ENCODE results near the gene CDH8. TPM values are rescaled to one million over a fixed set of nuclear protein-coding genes. Genes with fewer than 3 reads are reported as not detected.

Gene CDH8
- total RNA-seq, 1 experiment from 2014 or later, result 5.7 TPM

GRCh38 chr16:62022688-62023087 is 13.6 kb downstream of the CDH8 start:
- DNase-seq (no peak), ATAC-seq (no peak)
- TF ChIP-seq EZH2 (IDR thresholded peaks at IDR 0.05; ENCODE audit: low read length, unreplicated experiment) (no peak), EZH2phosphoT487 (IDR thresholded peaks at IDR 0.05; ENCODE audit: borderline replicate concordance, low read length) (no peak)
- TF ChIP-seq, protein P1, sequence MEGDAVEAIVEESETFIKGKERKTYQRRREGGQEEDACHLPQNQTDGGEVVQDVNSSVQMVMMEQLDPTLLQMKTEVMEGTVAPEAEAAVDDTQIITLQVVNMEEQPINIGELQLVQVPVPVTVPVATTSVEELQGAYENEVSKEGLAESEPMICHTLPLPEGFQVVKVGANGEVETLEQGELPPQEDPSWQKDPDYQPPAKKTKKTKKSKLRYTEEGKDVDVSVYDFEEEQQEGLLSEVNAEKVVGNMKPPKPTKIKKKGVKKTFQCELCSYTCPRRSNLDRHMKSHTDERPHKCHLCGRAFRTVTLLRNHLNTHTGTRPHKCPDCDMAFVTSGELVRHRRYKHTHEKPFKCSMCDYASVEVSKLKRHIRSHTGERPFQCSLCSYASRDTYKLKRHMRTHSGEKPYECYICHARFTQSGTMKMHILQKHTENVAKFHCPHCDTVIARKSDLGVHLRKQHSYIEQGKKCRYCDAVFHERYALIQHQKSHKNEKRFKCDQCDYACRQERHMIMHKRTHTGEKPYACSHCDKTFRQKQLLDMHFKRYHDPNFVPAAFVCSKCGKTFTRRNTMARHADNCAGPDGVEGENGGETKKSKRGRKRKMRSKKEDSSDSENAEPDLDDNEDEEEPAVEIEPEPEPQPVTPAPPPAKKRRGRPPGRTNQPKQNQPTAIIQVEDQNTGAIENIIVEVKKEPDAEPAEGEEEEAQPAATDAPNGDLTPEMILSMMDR (conservative IDR thresholded peaks at IDR 0.05; ENCODE audit: low read depth, low read length), result no peak
- H3K9me3 ChIP-seq (ENCODE audit: low read length), result no peaks in the 10 kb centered on the region
- H3K79me2 ChIP-seq (ENCODE audit: low read length), result no peaks in the 10 kb centered on the region
- CTCF ChIA-PET, result no interaction called here
- H3K4me2 ChIP-seq (ENCODE audit: low read length), result no peak overlapping the region
- H3K4me1 ChIP-seq (ENCODE audit: insufficient read depth, low read length), result no peaks in the 10 kb centered on the region
- POLR2A ChIA-PET (ENCODE audit: unreplicated experiment), result no interaction called here
- intact Hi-C loops (cut with micrococcal nuclease), result no loop called here
- H3K27me3 ChIP-seq (ENCODE audit: low read length), result peaks cover 77% of the 10 kb centered on the region
- H3F3A ChIP-seq (ENCODE audit: low read length, unreplicated experiment), result no peaks in the 10 kb centered on the region
- H3K36me3 ChIP-seq (ENCODE audit: low read depth, low read length), result no peaks in the 10 kb centered on the region
- no peak overlapping the region for H2AFZ ChIP-seq (ENCODE audit: low read length)
- H4K20me1 ChIP-seq (ENCODE audit: low read length), result no peaks in the 10 kb centered on the region
- no peaks in the 10 kb centered on the region for H3K9me2 ChIP-seq (replicated peaks; ENCODE audit: low read length)
- no peak overlapping the region for H3K4me3 ChIP-seq (ENCODE audit: low read length)
- no TSS peak for BruUV-seq (replicated peaks)
- no peak overlapping the region for H3K9ac ChIP-seq (ENCODE audit: low read length)
- H3K27ac ChIP-seq (ENCODE audit: low read length), result no peak overlapping the region

- no peaks in the 10 kb centered on the region for H3K4me1 ChIP-seq (ENCODE audit: insufficient read depth, low read length)
- no peak overlapping the region for H2AFZ ChIP-seq (ENCODE audit: low read length)
- no peak overlapping the region for H3K4me2 ChIP-seq (ENCODE audit: low read length)
- no peaks in the 10 kb centered on the region for H3K36me3 ChIP-seq (ENCODE audit: low read depth, low read length)
- H3K4me3 ChIP-seq (ENCODE audit: low read length), result no peak overlapping the region
- no peak overlapping the region for H3K27ac ChIP-seq (ENCODE audit: low read length)
- H4K20me1 ChIP-seq (ENCODE audit: low read length), result no peaks in the 10 kb centered on the region
- no peaks in the 10 kb centered on the region for H3K9me2 ChIP-seq (replicated peaks; ENCODE audit: low read length)
- ChIA-PET CTCF (no interaction called here), POLR2A (ENCODE audit: unreplicated experiment) (interaction anchor here (0.6 kb wide), 1 partner anchor 405 kb away, joined by 3 read pairs; no protein-coding TSS in a partner anchor)
- no TSS peak for BruUV-seq (replicated peaks)
- intact Hi-C loops (cut with micrococcal nuclease), result no loop called here
- H3K27me3 ChIP-seq (ENCODE audit: low read length), result peaks cover 66% of the 10 kb centered on the region
- H3K9ac ChIP-seq (ENCODE audit: low read length), result no peak overlapping the region
- no peak for DNase-seq
- no peaks in the 10 kb centered on the region for H3F3A ChIP-seq (ENCODE audit: low read length, unreplicated experiment)
- no peak for TF ChIP-seq EZH2phosphoT487 (IDR thresholded peaks at IDR 0.05; ENCODE audit: borderline replicate concordance, low read length)
- no peak for TF ChIP-seq EZH2 (IDR thresholded peaks at IDR 0.05; ENCODE audit: low read length, unreplicated experiment)
- TF ChIP-seq, protein P1 (conservative IDR thresholded peaks at IDR 0.05; ENCODE audit: low read depth, low read length), result no peak
- H3K9me3 ChIP-seq (ENCODE audit: low read length), result no peaks in the 10 kb centered on the region
- no peaks in the 10 kb centered on the region for H3K79me2 ChIP-seq (ENCODE audit: low read length)
- ATAC-seq, result no peak
Observed at GRCh38 chr16:62021161-62021581, 15.1 kb downstream of the CDH8 start.

- intact Hi-C loops (cut with micrococcal nuclease), result no loop called here
- no peak overlapping the region for H3K27ac ChIP-seq (ENCODE audit: low read length)
- H4K20me1 ChIP-seq (ENCODE audit: low read length), result no peaks in the 10 kb centered on the region
- no peaks in the 10 kb centered on the region for H3K9me3 ChIP-seq (ENCODE audit: low read length)
- H3K27me3 ChIP-seq (ENCODE audit: low read length), result peaks cover 65% of the 10 kb centered on the region
- no peak overlapping the region for H3K4me2 ChIP-seq (ENCODE audit: low read length)
- ChIA-PET CTCF (no interaction called here), POLR2A (ENCODE audit: unreplicated experiment) (interaction anchor here (0.6 kb wide), 1 partner anchor 405 kb away, joined by 3 read pairs; no protein-coding TSS in a partner anchor)
- ATAC-seq, result no peak
- no peaks in the 10 kb centered on the region for H3K79me2 ChIP-seq (ENCODE audit: low read length)
- no peaks in the 10 kb centered on the region for H3F3A ChIP-seq (ENCODE audit: low read length, unreplicated experiment)
- H3K9me2 ChIP-seq (replicated peaks; ENCODE audit: low read length), result no peaks in the 10 kb centered on the region
- no peak overlapping the region for H2AFZ ChIP-seq (ENCODE audit: low read length)
- no peaks in the 10 kb centered on the region for H3K4me1 ChIP-seq (ENCODE audit: insufficient read depth, low read length)
- no TSS peak for BruUV-seq (replicated peaks)
- TF ChIP-seq EZH2 (IDR thresholded peaks at IDR 0.05; ENCODE audit: low read length, unreplicated experiment) (no peak), EZH2phosphoT487 (IDR thresholded peaks at IDR 0.05; ENCODE audit: borderline replicate concordance, low read length) (no peak)
- TF ChIP-seq, protein P1 (conservative IDR thresholded peaks at IDR 0.05; ENCODE audit: low read depth, low read length), result no peak
- no peak for DNase-seq
- no peak overlapping the region for H3K4me3 ChIP-seq (ENCODE audit: low read length)
- H3K36me3 ChIP-seq (ENCODE audit: low read depth, low read length), result no peaks in the 10 kb centered on the region
- no peak overlapping the region for H3K9ac ChIP-seq (ENCODE audit: low read length)
Observed at GRCh38 chr16:62020681-62021080, 15.6 kb downstream of the CDH8 start.

Measured in PC-3 (cell line).